Panc1 (cell line): ENCODE measurements around the gene CD300E. TPM values are rescaled to one million over a fixed set of nuclear protein-coding genes. Genes with fewer than 3 reads are reported as not detected.
"Not testable (repeated sequence)": the region's sequence is repeated elsewhere in the genome, so short reads cannot be mapped to it uniquely, and the experiment has no call there.

Source experiments
- ATAC-seq: fragments of 200-7000 bp; cut with Tn5 transposase; 2 replicates; pipeline ENCODE4 v1.9.1; 2020; ENCODE audit warnings: mild to moderate bottlenecking, moderate library complexity
- BruUV-seq: library from RNA; stranded (reverse); fragments of 400-500 nt; replicated peaks from 2 replicates; lab custom pipeline; 2021; lab: Mats Ljungman, UMichigan
- CTCF ChIA-PET: fragments of 300-600 bp; sonication (Branson Sonifier 250); formaldehyde crosslinking; loops from one replicate; lab custom pipeline; 2022; ENCODE audit warnings: antibody characterized with exemption; lab: Charles Lee
- POLR2A ChIA-PET: fragments of 300-600 bp; sonication (Branson Sonifier 250); formaldehyde crosslinking; loops from one replicate; lab custom pipeline; 2022; ENCODE audit warnings: antibody characterized with exemption; lab: Charles Lee
- DNase-seq: peaks from one replicate; pipeline ENCODE4 v3.0.0-alpha.2; 2010; ENCODE audit warnings: low read depth, low spot score
- H3K27ac ChIP-seq: 2 replicates; pipeline ENCODE4 v1.5.1; 2011; ENCODE audit warnings: mild to moderate bottlenecking, low read length, inconsistent platforms
- H3K27me3 ChIP-seq: fragments of 200-500 bp; sonication (Bioruptor generic); 2 replicates; pipeline ENCODE4 v1.6.0; 2014; ENCODE audit warnings: low read length, inconsistent platforms; ENCODE audit not compliant: control insufficient read depth, insufficient read depth
- H3K36me3 ChIP-seq: fragments of 200-500 bp; sonication (Bioruptor generic); 2 replicates; pipeline ENCODE4 v1.5.1; 2014; ENCODE audit warnings: inconsistent platforms, mild to moderate bottlenecking, low read length, moderate library complexity; ENCODE audit not compliant: control insufficient read depth, insufficient read depth
- H3K4me1 ChIP-seq: 2 replicates; pipeline ENCODE4 v1.5.1; 2011; ENCODE audit warnings: inconsistent platforms, mild to moderate bottlenecking, low read length, moderate library complexity; ENCODE audit not compliant: control insufficient read depth, insufficient read depth
- H3K4me3 ChIP-seq, 2 experiments: 2 replicates each; pipeline ENCODE4 v1.5.1; 2011 to 2012; ENCODE audit warnings: low read depth in 2 of 2, low read length in 2 of 2, mild to moderate bottlenecking in 2 of 2, inconsistent platforms in 1 of 2, moderate library complexity in 1 of 2
- H3K9me3 ChIP-seq: fragments of 200-500 bp; sonication (Bioruptor generic); 2 replicates; pipeline ENCODE4 v1.5.1; 2014; ENCODE audit warnings: low read depth, mild to moderate bottlenecking, inconsistent platforms, low read length, moderate library complexity; ENCODE audit not compliant: control insufficient read depth, insufficient read depth
- POLR2AphosphoS5 ChIP-seq: IDR thresholded peaks from 2 replicates; pipeline ENCODE4 v1.6.1; 2012; ENCODE audit warnings: mild to moderate bottlenecking, low read depth, low read length, moderate library complexity
- REST ChIP-seq, 2 experiments: IDR thresholded peaks; 2 replicates each; pipeline ENCODE4 v1.6.1; 2011 to 2012; ENCODE audit warnings: low read depth in 2 of 2, control low read depth in 1 of 2, low read length in 1 of 2, mild to moderate bottlenecking in 1 of 2, moderate library complexity in 1 of 2; ENCODE audit not compliant: insufficient read depth in 1 of 2
- SIN3A ChIP-seq: IDR thresholded peaks from 2 replicates; pipeline ENCODE4 v1.6.1; 2012; ENCODE audit warnings: low read depth, mild to moderate bottlenecking, low read length, moderate library complexity, borderline replicate concordance; ENCODE audit not compliant: insufficient read depth
- TCF7L2 ChIP-seq: IDR thresholded peaks from 2 replicates; pipeline ENCODE4 v1.6.1; 2011; ENCODE audit warnings: mild to moderate bottlenecking, low read depth, low read length, inconsistent platforms
- in situ Hi-C: cut with HindIII; loops from 2 replicates; pipeline ENCODE4 v1.10.0; 2016; ENCODE audit warnings: low sequenced_read_pairs, low pct_unique_long_range_greater_than_20kb
- intact Hi-C: fragments of 100-400 bp; cut with micrococcal nuclease; formaldehyde crosslinking; loops from one replicate; pipeline ENCODE4 v1.10.0; 2022; ENCODE audit not compliant: unreplicated experiment
- total RNA-seq: library from RNA; stranded (reverse); gene quantifications from one replicate; pipeline ENCODE4 v1.2.1, GENCODE V29; 2021; ENCODE audit not compliant: unreplicated experiment
- TF ChIP-seq, protein P1 (sequence below): fragments of 450-650 bp; IDR thresholded peaks from 2 replicates; pipeline ENCODE4 v1.5.1; 2017; ENCODE audit warnings: mild to moderate bottlenecking

Gene CD300E
- total RNA-seq, 1 experiment from 2014 or later: not detected

GRCh38 chr17:74637926-74638325 is 14.4 kb upstream of the CD300E start:
- POLR2A ChIA-PET: no interaction called here
- BruUV-seq: no TSS peak
- peaks cover 13% of the 10 kb centered on the region for H3K27me3 ChIP-seq
- H3K36me3 ChIP-seq: no peaks in the 10 kb centered on the region
- H3K27ac ChIP-seq: no peak overlapping the region
- TF ChIP-seq SIN3A (no peak), POLR2AphosphoS5 (no peak), REST (IDR thresholded peaks at IDR 0.05; ENCODE audit: insufficient read depth in 1 of 2, low read depth in 2 of 2, low read length in 1 of 2) (no peak), TCF7L2 (no peak)
- TF ChIP-seq, protein P1, sequence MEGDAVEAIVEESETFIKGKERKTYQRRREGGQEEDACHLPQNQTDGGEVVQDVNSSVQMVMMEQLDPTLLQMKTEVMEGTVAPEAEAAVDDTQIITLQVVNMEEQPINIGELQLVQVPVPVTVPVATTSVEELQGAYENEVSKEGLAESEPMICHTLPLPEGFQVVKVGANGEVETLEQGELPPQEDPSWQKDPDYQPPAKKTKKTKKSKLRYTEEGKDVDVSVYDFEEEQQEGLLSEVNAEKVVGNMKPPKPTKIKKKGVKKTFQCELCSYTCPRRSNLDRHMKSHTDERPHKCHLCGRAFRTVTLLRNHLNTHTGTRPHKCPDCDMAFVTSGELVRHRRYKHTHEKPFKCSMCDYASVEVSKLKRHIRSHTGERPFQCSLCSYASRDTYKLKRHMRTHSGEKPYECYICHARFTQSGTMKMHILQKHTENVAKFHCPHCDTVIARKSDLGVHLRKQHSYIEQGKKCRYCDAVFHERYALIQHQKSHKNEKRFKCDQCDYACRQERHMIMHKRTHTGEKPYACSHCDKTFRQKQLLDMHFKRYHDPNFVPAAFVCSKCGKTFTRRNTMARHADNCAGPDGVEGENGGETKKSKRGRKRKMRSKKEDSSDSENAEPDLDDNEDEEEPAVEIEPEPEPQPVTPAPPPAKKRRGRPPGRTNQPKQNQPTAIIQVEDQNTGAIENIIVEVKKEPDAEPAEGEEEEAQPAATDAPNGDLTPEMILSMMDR: no peak
- no peaks in the 10 kb centered on the region for H3K9me3 ChIP-seq
- DNase-seq: no peak
- intact Hi-C loops (no loop called here), in situ Hi-C loops (no loop called here)
- H3K4me1 ChIP-seq: no peaks in the 10 kb centered on the region
- H3K4me3 ChIP-seq: no peak overlapping the region
- ATAC-seq: no peak
- CTCF ChIA-PET: no interaction called here

DNA sequence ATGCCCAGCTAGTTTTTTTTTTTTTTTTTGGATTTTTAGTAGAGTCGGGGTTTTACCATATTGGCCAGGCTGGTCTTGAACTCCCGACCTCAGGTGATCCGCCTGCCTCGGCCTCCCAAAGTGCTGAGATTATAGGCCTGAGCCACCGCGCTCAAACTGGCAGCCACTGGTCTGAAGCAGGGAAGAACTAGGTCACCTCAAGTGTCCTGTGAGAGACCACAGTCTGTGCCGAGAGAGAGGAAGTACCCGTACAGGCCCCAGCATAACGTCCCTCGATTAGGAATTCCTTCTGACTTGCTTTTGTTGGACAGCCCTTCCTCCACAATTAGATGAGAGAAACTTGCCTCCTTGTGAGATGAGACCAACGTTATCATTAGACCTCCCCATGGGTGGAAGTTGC is 13.7 kb upstream of the CD300E start:
- Histone ChIP-seq H3K27ac (no peak overlapping the region), H3K4me1 (no peaks in the 10 kb centered on the region), H3K9me3 (no peaks in the 10 kb centered on the region), H3K27me3 (peaks cover 11% of the 10 kb centered on the region), H3K36me3 (no peaks in the 10 kb centered on the region), H3K4me3 (no peak overlapping the region)
- TF ChIP-seq SIN3A: no peak
- TF ChIP-seq REST (IDR thresholded peaks at IDR 0.05; ENCODE audit: insufficient read depth in 1 of 2, low read depth in 2 of 2, low read length in 1 of 2): no peak
- intact Hi-C loops: no loop called here
- CTCF ChIA-PET: no interaction called here
- no peak for DNase-seq
- BruUV-seq: no TSS peak
- POLR2A ChIA-PET: no interaction called here
- in situ Hi-C loops: no loop called here
- ATAC-seq: no peak

DNA sequence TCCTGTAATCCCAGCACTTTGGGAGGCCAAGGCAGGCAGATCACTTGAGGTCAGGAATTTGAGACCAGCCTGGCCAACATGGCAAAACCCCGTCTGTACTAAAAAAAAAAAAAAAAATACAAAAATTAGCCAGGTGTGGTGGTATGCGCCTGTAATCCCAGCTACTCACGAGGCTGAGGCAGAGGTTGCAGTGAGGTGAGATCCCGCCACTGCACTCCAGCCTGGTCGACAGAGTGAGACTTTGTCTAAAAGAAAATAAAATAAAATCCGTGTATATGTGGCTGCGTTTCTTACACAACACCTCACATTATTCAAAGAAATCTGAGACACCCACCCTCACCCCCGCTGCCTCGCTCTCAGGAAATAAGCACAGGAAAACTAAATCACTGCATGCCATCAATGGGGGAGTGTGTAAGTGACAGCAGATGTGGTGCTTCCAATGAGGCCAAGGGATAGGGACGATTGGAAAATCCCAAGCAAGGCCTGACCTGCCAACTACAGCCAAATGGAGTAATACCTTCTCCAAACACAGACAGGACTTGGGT is 13.1 kb upstream of the CD300E start:
- CTCF ChIA-PET: interaction anchor here (0.7 kb wide), 1 partner anchor 33 kb away, joined by 7 read pairs; no protein-coding TSS in a partner anchor
- POLR2A ChIA-PET, in situ Hi-C loops: not testable (repeated sequence)

More for the DNA sequence above, 13.1 kb upstream of the CD300E start:
- intact Hi-C loops, ATAC-seq, H3K4me3 ChIP-seq, BruUV-seq, DNase-seq, H3K27ac ChIP-seq, H3K36me3 ChIP-seq, H3K9me3 ChIP-seq, H3K4me1 ChIP-seq: not testable (repeated sequence)
- peaks cover 11% of the 10 kb centered on the region; the same call in 1 of the 2 replicates for H3K27me3 ChIP-seq
